GM21367 (cell line): ENCODE measurements around the gene UXS1.

Source experiments
- ATAC-seq: cut with Tn5 transposase; IDR thresholded peaks from one replicate; pipeline ENCODE4 v1.9.1; 2021; ENCODE audit not compliant: unreplicated experiment

Gene UXS1

DNA sequence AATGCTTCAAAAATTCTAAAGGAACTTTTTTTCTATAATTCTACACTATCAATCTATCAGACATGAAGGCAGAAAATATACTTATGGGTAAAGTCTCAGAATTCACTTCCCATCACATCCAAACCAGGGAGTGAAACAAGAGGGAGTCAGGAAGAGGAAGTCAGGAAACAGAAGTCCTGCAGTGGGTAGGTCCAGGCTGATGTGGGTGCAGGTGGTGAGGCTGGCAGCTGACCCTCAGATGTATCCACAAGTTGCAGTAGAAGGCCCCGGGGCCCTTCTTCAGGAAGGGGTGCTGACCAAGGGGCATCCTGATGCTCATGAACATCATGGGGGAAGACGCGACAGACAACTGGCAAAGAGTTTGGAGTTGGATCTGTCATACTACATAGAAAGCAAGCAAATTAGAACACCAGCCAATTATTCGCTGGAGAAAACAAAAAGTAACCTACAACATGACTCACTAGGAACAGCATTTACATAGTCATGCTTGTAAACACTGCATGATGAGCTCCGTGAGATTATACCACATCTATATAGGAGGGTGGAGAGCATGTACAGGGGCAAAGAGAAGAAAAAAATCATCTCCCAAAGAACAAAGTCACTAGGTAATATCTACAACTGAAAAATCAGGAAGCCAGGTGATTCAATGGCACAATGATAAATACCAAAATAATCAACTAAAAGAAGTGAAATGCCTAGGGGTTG, 4.2 kb downstream of the UXS1 start:
- ATAC-seq = no peak

GRCh38 chr2:106189325-106189724, 4.8 kb downstream of the UXS1 start:
- peak; percentile 20 for ATAC-seq

- ATAC-seq = no peak
Observed at GRCh38 chr2:106187273-106187891, 6.7 kb downstream of the UXS1 start.

GRCh38 chr2:106185475-106186184, 8.5 kb downstream of the UXS1 start:
- no peak for ATAC-seq

- no peak for ATAC-seq
Observed at GRCh38 chr2:106184857-106185256, 9.2 kb downstream of the UXS1 start.

GRCh38 chr2:106184394-106184793, 9.7 kb downstream of the UXS1 start:
- ATAC-seq = no peak

DNA sequence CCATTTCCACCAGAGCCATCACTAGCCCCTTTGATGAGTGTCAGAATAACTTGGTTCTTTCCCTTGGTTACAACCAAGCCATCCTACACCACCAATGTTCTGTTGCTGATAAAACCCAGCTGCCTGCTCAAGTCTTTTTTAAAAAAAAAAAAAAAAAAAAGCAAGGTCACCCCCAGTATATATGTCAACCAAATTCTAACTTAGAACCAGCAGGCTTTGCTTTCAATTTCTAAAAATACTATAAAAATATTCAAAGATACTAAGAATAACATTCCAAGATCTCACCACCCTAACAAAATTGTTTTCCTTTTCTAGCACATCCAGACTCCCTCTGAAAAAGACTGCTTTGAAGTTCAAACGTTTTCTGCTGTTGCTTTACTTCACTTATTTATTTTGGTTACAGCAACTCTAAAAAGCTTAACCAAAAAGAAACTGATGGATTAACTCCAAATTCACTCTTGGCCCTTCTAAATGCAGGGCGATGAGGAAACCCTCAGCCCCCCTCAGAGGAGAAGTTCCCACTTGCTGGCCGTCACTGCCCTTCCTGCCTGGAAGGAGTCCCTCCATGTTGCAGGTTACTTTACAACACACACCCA, 10.9 kb downstream of the UXS1 start:
- ATAC-seq = no peak

DNA sequence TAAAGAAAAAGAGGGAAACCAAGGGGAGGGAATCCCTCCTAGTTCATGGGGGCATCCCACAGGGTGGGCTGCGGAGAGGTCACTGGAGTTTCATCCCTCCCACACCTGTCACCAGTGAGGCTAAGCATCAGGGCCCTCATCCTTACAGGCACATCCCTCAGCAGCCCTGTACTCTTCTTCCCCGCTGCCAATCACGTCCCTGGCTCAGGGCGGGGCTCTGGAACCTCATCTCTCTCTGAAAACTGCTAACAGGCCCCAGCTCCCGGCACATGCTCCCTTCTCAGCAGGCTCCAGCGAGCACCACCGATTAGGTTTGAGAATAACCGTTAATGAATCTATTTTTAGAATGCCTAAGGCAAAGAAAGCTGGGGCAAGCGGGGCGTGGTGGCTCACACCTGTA, 13.0 kb downstream of the UXS1 start:
- ATAC-seq = no peak

DNA sequence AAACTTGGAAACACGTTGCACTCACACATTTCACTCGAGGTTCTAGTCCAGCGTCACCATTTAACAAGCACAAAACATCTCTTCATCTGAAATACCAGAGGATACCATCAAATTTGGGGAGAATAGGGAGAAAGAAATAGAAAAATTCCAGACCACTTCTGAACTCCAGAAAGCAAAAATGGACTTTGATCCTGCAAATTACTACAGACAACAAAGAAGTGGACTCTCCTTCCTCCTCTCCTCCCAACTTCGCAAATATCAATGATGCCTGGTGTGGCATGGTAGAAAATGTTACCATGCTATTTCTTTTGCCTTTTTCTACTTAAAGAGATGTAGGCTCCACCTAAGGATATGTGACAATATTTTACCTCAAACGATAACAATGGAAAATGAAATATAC, 13.5 kb downstream of the UXS1 start:
- ATAC-seq = no peak

DNA sequence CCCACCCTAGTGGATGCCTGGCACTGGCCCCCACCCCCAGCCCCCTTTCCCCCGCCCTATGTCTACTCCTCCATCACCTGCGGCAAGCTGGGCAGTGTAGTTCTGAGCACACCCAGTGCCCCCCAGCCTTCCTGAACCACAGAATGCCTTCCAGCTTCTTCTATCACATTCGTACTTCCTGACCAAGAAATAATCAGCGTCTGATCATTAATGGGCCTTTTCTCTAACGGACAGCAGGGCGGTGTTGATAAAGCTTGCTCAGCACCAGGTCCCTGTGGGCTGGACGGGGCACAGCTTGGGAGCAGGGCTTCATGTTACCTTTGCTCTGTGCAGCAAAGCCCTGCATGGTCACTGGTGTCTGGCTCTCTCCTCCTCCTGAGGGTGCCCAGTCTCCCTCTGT, 15.4 kb downstream of the UXS1 start:
- no peak for ATAC-seq

- ATAC-seq = no peak
Observed at GRCh38 chr2:106177581-106177980, 16.5 kb downstream of the UXS1 start.

DNA sequence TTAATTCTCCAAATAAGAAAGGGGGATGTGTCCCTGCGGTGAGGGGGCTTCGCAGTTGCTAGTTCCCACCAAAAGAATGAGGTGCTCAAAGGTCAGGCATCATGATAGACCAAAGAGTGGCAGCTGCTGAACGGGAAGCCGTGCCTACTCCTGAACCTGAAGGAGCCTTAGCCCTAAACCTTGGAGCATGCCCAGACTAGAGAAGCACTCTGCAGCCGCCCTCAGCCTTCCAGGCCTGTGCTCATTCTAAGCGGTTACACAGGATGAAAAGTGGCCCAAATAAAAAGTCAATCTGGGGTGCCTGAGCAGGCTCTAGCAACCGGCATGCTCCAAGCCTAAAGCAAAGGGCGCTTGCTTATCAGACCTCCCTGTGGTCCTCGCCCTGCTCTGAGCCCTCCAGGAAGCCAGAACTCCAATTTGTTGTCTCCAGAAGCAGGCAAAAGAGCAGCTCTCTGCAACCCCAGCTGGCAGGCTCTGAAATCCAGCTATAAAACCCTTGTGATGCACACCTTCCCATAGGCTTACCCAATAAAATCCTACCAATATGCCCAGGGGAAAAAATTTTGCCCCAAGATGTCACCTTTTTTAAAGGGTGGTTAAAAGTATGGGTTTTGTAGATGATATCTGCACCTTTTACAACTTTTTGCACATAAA, 17.5 kb downstream of the UXS1 start:
- ATAC-seq = no peak

GRCh38 chr2:106175086-106175850, 18.8 kb downstream of the UXS1 start:
- no peak for ATAC-seq

- ATAC-seq = no peak
Observed at GRCh38 chr2:106174056-106174455, 20.0 kb downstream of the UXS1 start.

DNA sequence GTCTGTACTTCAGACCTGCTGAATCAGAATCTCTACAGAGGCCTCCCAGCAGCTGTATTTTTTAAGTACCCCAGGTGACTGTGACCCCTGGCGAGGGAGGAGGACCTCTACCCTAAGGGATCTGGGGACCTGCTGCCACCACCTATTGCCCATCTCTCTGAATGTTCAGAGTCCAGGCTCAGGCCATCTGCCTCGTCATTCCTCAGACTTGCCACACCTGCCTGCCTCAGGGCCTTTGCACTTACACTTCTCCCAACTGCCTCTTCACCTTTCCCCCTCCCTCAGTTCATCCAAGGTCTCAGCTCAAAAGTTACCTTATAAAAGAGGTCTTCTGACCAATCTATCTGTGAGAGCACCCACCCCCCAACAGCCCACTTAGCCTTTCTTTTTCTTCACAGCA, 21.5 kb downstream of the UXS1 start:
- ATAC-seq = no peak

DNA sequence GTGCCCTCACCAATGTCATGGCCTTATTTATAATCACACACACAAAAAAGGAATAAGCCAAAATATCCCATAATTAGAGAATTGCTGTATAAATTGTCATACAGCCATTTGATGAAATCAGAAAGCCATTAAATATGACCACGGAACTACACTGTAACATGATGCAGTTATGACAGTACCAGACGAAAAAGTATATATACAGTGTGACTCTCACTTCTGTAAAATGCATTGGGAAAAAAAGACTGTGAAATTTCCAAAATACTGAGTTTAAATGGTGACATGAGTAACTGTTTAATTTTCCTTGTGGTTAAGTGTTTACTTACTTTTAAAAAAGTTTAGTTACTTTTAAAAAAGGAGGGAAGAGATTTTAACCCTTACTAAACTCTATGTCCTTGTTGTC, 25.4 kb downstream of the UXS1 start:
- no peak for ATAC-seq

- ATAC-seq = no peak
Observed at GRCh38 chr2:106167067-106167466, 27.0 kb downstream of the UXS1 start.

DNA sequence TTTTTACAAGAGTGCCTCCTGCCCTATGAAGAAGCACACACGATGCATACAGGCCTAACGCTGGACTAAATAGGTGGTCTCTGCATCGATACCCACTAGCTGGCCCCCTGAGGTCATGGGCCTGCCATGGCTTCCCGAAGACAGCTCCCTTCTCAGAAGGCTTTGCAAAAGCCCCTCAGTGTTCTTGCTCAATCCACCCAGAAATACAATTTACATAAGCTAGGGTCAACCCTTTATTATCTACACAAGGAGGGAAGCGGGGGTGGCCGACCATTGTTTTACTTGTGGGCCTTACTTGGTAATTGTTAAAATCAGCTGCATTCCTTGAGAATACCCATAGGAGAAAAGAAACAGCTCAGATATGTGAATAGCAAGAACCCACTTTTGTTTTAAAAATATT, 28.5 kb downstream of the UXS1 start:
- ATAC-seq = no peak

- ATAC-seq = no peak
Observed at GRCh38 chr2:106165029-106165428, 29.1 kb downstream of the UXS1 start.

DNA sequence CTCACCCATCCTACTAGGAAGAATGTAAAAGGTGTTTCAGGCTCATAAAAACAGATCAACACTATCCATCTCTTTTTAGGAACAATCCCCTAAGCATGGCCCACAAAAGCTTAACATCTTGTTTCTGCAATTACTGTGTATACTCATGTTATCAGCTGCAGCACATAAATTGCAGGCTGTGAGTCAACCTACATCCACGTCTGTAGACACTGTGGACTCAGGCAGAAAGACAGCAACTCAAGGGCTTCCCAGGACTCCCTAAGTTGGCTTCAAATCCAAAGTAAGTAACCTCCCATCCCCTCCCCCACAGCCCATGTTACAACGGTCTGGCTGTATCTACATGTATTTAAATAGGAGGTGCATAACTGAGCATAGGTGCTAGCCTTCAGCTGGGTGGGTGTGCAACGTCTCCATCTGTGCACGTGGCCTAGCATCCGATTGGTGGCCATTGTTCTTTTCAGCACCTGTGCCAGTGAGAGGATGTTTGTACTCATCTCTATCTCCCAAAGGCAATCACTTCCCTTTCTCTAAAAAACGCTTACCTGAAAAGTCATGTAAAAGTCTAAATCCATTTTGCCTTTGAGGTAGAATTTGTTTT, 30.1 kb downstream of the UXS1 start:
- no peak for ATAC-seq
